Trophoblast cell (in vitro differentiated cells and primary cell): ENCODE data around the gene SSC4D.
A peak's percentile ranks its signal among the peaks of the same experiment; 100 is the strongest.

ENCODE experiments used
- DNase-seq, 2 donors: peaks; one replicate each; pipeline ENCODE4 v3.0.0-alpha.2; 2016
- H2AFZ ChIP-seq: 2 replicates; pipeline ENCODE4 v1.6.1; 2013; ENCODE audit warnings: low read length, moderate library complexity, mild to moderate bottlenecking; ENCODE audit not compliant: insufficient read depth, poor library complexity
- H2AK5ac ChIP-seq: 2 replicates; pipeline ENCODE4 v1.6.1; 2013; ENCODE audit warnings: mild to moderate bottlenecking, low read length
- H2BK120ac ChIP-seq: 2 replicates; pipeline ENCODE4 v1.6.1; 2013; ENCODE audit warnings: low read length, mild to moderate bottlenecking, moderate library complexity; ENCODE audit not compliant: insufficient read depth, poor library complexity
- H2BK12ac ChIP-seq: 2 replicates; pipeline ENCODE4 v1.6.1; 2013; ENCODE audit warnings: mild to moderate bottlenecking, low read length, moderate library complexity
- H2BK5ac ChIP-seq: 2 replicates; pipeline ENCODE4 v1.6.1; 2013; ENCODE audit warnings: low read length, low read depth, moderate library complexity, mild to moderate bottlenecking; ENCODE audit not compliant: poor library complexity
- H3K14ac ChIP-seq: 2 replicates; pipeline ENCODE4 v1.6.1; 2013; ENCODE audit warnings: mild to moderate bottlenecking, low read length
- H3K18ac ChIP-seq: 2 replicates; pipeline ENCODE4 v1.6.1; 2013; ENCODE audit warnings: mild to moderate bottlenecking, low read length
- H3K23ac ChIP-seq: 2 replicates; pipeline ENCODE4 v1.6.1; 2013; ENCODE audit warnings: low read length
- H3K27ac ChIP-seq: 2 replicates; pipeline ENCODE4 v1.5.1; 2013; ENCODE audit warnings: low read depth, mild to moderate bottlenecking, inconsistent platforms, low read length, moderate library complexity
- H3K27me3 ChIP-seq: 2 replicates; pipeline ENCODE4 v1.6.1; 2013; ENCODE audit warnings: inconsistent platforms, mild to moderate bottlenecking, low read length, moderate library complexity; ENCODE audit not compliant: insufficient read depth
- H3K36me3 ChIP-seq, 2 experiments: 1 replicate in 1 of 2; 2 replicates in 1 of 2; pipeline ENCODE4 v1.6.1; 2013; ENCODE audit warnings: low read length in 2 of 2, mild to moderate bottlenecking in 2 of 2, moderate library complexity in 1 of 2; ENCODE audit not compliant: insufficient read depth in 2 of 2, control insufficient read depth in 1 of 2
- H3K4ac ChIP-seq: 2 replicates; pipeline ENCODE4 v1.6.1; 2013; ENCODE audit warnings: low read depth, mild to moderate bottlenecking, low read length, moderate library complexity
- H3K4me1 ChIP-seq, 2 experiments: 1 replicate in 1 of 2; 2 replicates in 1 of 2; pipeline ENCODE4 v1.6.1; 2013; ENCODE audit warnings: low read length in 2 of 2, mild to moderate bottlenecking in 2 of 2, moderate library complexity in 1 of 2; ENCODE audit not compliant: insufficient read depth in 2 of 2, control insufficient read depth in 1 of 2
- H3K4me2 ChIP-seq: 2 replicates; pipeline ENCODE4 v1.6.1; 2013; ENCODE audit warnings: inconsistent platforms, mild to moderate bottlenecking, low read length, moderate library complexity
- H3K4me3 ChIP-seq: 2 replicates; pipeline ENCODE4 v1.5.1; 2013; ENCODE audit warnings: mild to moderate bottlenecking, low read depth, low read length, inconsistent platforms
- H3K79me1 ChIP-seq: one replicate; pipeline ENCODE4 v1.6.1; 2013; ENCODE audit warnings: low read length
- H3K79me2 ChIP-seq: 2 replicates; pipeline ENCODE4 v1.6.1; 2013; ENCODE audit warnings: low read length, mild to moderate bottlenecking; ENCODE audit not compliant: control insufficient read depth, insufficient read depth, poor library complexity
- H3K9ac ChIP-seq: 2 replicates; pipeline ENCODE4 v1.6.1; 2013; ENCODE audit warnings: mild to moderate bottlenecking, low read length
- H3K9me3 ChIP-seq: 2 replicates; pipeline ENCODE4 v1.6.1; 2013; ENCODE audit warnings: low read depth, mild to moderate bottlenecking, control low read depth, inconsistent platforms, low read length; ENCODE audit not compliant: insufficient read depth
- H4K12ac ChIP-seq: 2 replicates; pipeline ENCODE4 v1.6.1; 2013; ENCODE audit warnings: low read depth, mild to moderate bottlenecking, low read length, moderate library complexity
- H4K8ac ChIP-seq: 2 replicates; pipeline ENCODE4 v1.6.1; 2013; ENCODE audit warnings: low read depth, mild to moderate bottlenecking, low read length, moderate library complexity
- H4K91ac ChIP-seq: one replicate; pipeline ENCODE4 v1.6.1; 2013; ENCODE audit warnings: low read depth, mild to moderate bottlenecking, low read length, moderate library complexity
- WGBS: extraction: QIAGEN DNeasy Blood & Tissue Kit; methylation state at CpG from one replicate; pipeline ENCODE4 v1.1.7; 2013; ENCODE audit warnings: missing lambda C conversion rate; ENCODE audit not compliant: insufficient read length, insufficient coverage; ENCODE audit errors: extremely low coverage; 5-methylcytosine and 5-hydroxymethylcytosine counted together

The SSC4D gene

GRCh38 chr7:76408121-76408560 lies 1.4 kb downstream of the SSC4D start:
- H2AFZ ChIP-seq = no peak overlapping the region
- H4K12ac ChIP-seq = no peak overlapping the region
- no peak overlapping the region for H3K4me2 ChIP-seq
- H2BK5ac ChIP-seq = no peak overlapping the region
- H3K4ac ChIP-seq = no peak overlapping the region
- H3K14ac ChIP-seq = no peak overlapping the region
- no peaks in the 10 kb centered on the region for H3K9me3 ChIP-seq
- no peak overlapping the region for H3K18ac ChIP-seq
- H3K27ac ChIP-seq = no peak overlapping the region
- H3K27me3 ChIP-seq = no peaks in the 10 kb centered on the region
- H3K23ac ChIP-seq = no peak overlapping the region
- H2BK120ac ChIP-seq = no peak overlapping the region
- no peak overlapping the region for H3K4me3 ChIP-seq
- H4K8ac ChIP-seq = no peak overlapping the region
- no peak for DNase-seq
- H3K79me1 ChIP-seq = no peaks in the 10 kb centered on the region
- no peaks in the 10 kb centered on the region for H3K79me2 ChIP-seq
- H3K36me3 ChIP-seq = no peaks in the 10 kb centered on the region
- H2BK12ac ChIP-seq = no peak overlapping the region
- peaks cover 0 to 6% of the 10 kb centered on the region in 2 experiments for H3K4me1 ChIP-seq
- H3K9ac ChIP-seq = no peak overlapping the region
- H4K91ac ChIP-seq = no peak overlapping the region
- no peak overlapping the region for H2AK5ac ChIP-seq

GRCh38 chr7:76407718-76408117 lies 1.8 kb downstream of the SSC4D start:
- Histone ChIP-seq H3K23ac (no peak overlapping the region), H3K36me3 (no peaks in the 10 kb centered on the region), H4K8ac (no peak overlapping the region), H3K4ac (no peak overlapping the region), H4K91ac (no peak overlapping the region), H4K12ac (no peak overlapping the region), H3K14ac (no peak overlapping the region), H2BK5ac (no peak overlapping the region), H3K4me3 (no peak overlapping the region), H3K9me3 (no peaks in the 10 kb centered on the region), H2BK120ac (no peak overlapping the region), H3K18ac (no peak overlapping the region), H3K27me3 (no peaks in the 10 kb centered on the region), H3K79me2 (no peaks in the 10 kb centered on the region), H2AK5ac (no peak overlapping the region), H2AFZ (no peak overlapping the region), H2BK12ac (no peak overlapping the region), H3K4me1 (peaks cover 0 to 6% of the 10 kb centered on the region in 2 experiments), H3K27ac (no peak overlapping the region), H3K4me2 (no peak overlapping the region), H3K79me1 (no peaks in the 10 kb centered on the region), H3K9ac (no peak overlapping the region)
- WGBS = no CpG with 5 or more reads among the region's 4 CpGs
- no peak for DNase-seq

DNA sequence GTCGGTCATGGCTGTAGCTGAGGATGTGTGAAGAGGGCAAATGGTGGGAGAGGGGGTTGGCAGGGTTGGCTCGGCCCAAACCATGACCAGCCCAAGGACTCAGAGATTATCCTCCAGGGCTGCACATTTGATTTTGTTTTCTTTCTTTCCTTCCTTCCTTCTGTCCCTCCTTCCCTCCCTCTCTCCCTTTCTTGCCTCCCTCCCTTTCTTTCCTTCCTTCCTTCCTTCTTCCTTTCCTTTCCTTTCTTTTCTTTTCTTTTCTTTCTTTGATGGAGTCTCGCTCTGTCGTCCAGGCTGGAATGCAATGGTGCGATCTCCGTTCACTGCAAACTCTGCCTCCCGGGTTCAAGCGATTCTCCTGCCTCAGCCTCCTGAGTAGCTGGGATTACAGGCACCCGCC lies 3.8 kb downstream of the SSC4D start:
- Histone ChIP-seq H2BK120ac (no peak overlapping the region), H3K4me3 (no peak overlapping the region), H2AFZ (no peak overlapping the region), H2BK5ac (no peak overlapping the region), H3K79me2 (no peaks in the 10 kb centered on the region), H3K4me2 (no peak overlapping the region), H4K8ac (no peak overlapping the region), H3K23ac (no peak overlapping the region), H3K36me3 (no peaks in the 10 kb centered on the region), H3K79me1 (no peaks in the 10 kb centered on the region), H3K4ac (no peak overlapping the region), H3K18ac (no peak overlapping the region), H2AK5ac (no peak overlapping the region), H4K91ac (no peak overlapping the region), H3K27ac (no peak overlapping the region), H2BK12ac (no peak overlapping the region), H3K4me1 (peaks cover 0 to 6% of the 10 kb centered on the region in 2 experiments), H3K9ac (no peak overlapping the region), H3K14ac (no peak overlapping the region), H3K9me3 (no peaks in the 10 kb centered on the region), H4K12ac (no peak overlapping the region), H3K27me3 (no peaks in the 10 kb centered on the region)
- WGBS = no CpG with 5 or more reads among the region's 9 CpGs
- no peak for DNase-seq

DNA sequence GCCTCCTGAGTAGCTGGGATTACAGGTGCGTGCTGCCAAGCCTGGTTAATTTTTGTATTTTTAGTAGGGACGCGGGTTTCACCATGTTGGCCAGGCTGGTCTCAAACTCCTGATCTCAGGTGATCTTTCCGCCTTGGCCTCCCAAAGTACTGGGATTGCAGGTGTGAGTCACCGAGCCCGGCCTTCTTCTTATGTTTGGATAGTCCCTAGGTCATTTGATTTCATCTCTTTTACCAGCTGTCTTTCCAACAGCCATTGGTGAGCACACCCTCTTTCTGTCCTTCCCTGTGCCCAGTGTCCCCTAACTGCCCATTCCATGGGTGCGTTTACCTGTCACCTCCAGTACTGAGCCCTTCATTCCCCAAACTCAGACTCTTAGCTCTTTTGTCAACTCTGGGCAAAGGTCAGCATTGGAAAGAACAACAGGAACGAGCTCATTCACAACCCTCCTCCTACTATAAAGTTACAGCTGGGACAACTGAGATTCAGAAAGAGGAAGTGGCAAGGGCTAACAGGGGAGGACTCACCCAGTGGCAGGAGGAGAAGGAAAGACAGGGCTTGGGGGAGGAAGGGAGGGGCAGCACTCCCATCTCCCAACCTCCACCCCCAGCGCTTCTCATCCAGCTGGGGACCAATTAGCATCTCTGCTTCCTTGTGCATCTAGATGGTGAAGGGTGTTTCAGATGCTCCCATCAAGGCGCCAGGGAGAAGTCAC lies 5.6 kb downstream of the SSC4D start:
- H3K18ac ChIP-seq = no peak overlapping the region
- H2BK120ac ChIP-seq = no peak overlapping the region
- no peak overlapping the region for H4K8ac ChIP-seq
- peak overlapping the region; percentile 17 for H2BK12ac ChIP-seq
- no peaks in the 10 kb centered on the region for H3K36me3 ChIP-seq
- DNase-seq = no peak
- H3K14ac ChIP-seq = no peak overlapping the region
- no peaks in the 10 kb centered on the region for H3K9me3 ChIP-seq
- no peak overlapping the region for H3K27ac ChIP-seq
- H3K9ac ChIP-seq = no peak overlapping the region
- no peak overlapping the region for H2AFZ ChIP-seq
- H3K4me1 ChIP-seq = peaks cover 0 to 2% of the 10 kb centered on the region in 2 experiments
- H2AK5ac ChIP-seq = no peak overlapping the region
- no peaks in the 10 kb centered on the region for H3K79me1 ChIP-seq
- H3K4ac ChIP-seq = no peak overlapping the region
- no peak overlapping the region for H3K4me3 ChIP-seq
- H4K12ac ChIP-seq = no peak overlapping the region
- peak overlapping the region; percentile 68 for H3K23ac ChIP-seq
- no peak overlapping the region for H4K91ac ChIP-seq
- H3K79me2 ChIP-seq = no peaks in the 10 kb centered on the region
- H2BK5ac ChIP-seq = no peak overlapping the region
- no CpG with 5 or more reads among the region's 10 CpGs for WGBS
- H3K27me3 ChIP-seq = no peaks in the 10 kb centered on the region
- no peak overlapping the region for H3K4me2 ChIP-seq
